Right lobe of liver (tissue), 6 donors: ENCODE measurements around the gene LAMC1. TPM values are rescaled to one million over a fixed set of nuclear protein-coding genes. Genes with fewer than 3 reads are reported as not detected.

Source experiments
- ATAC-seq, 4 donors: fragments of 200-7000 bp; cut with Tn5 transposase; one replicate each; pipeline ENCODE4 v1.9.1; 2020; ENCODE audit warnings: mild to moderate bottlenecking in 4 of 4, moderate library complexity in 4 of 4
- DNase-seq, 3 donors: peaks; one replicate each; pipeline ENCODE4 v3.0.0-alpha.2; 2020
- H3K27ac ChIP-seq, 3 donors: fragments of 200-600 bp; one replicate each; pipeline ENCODE4 v1.8.0; 2022
- H3K27me3 ChIP-seq, 2 donors: fragments of 200-600 bp; one replicate each; pipeline ENCODE4 v1.8.0; 2022
- H3K36me3 ChIP-seq, 4 donors: fragments of 200-600 bp; sonication (generic) in 1 of 4; one replicate each; pipeline versions ENCODE4 v1.5.1 to v1.8.0; 2017 to 2022; ENCODE audit warnings: control low read depth in 1 of 4
- H3K4me1 ChIP-seq, 4 donors: fragments of 200-600 bp; sonication (generic) in 1 of 4; one replicate each; pipeline versions ENCODE4 v1.5.1 to v1.8.0; 2017 to 2022; ENCODE audit warnings: control low read depth in 1 of 4
- H3K4me3 ChIP-seq, 3 donors: fragments of 200-600 bp; one replicate each; pipeline ENCODE4 v1.8.0; 2022
- H3K9me3 ChIP-seq, 4 donors: fragments of 200-600 bp; sonication (generic) in 1 of 4; one replicate each; pipeline versions ENCODE4 v1.5.1 to v1.8.0; 2017 to 2022; ENCODE audit warnings: control low read depth in 1 of 4
- CTCF ChIP-seq, 4 donors: fragments of 200-600 bp in 3 of 4; fragments of 450-650 bp in 1 of 4; IDR thresholded peaks; one replicate each; pipeline versions ENCODE4 v1.5.1 to v1.8.0; 2016 to 2022; ENCODE audit warnings: antibody characterized with exemption in 4 of 4, mild to moderate bottlenecking in 2 of 4
- POLR2A ChIP-seq: fragments of 450-650 bp; IDR thresholded peaks from one replicate; pipeline ENCODE4 v1.6.1; 2017; ENCODE audit warnings: antibody characterized with exemption, mild to moderate bottlenecking
- WGBS: methylation state at CpG from one replicate; pipeline ENCODE4 v1.1.6; 2018; ENCODE audit warnings: low coverage, low lambda C conversion rate; ENCODE audit not compliant: insufficient coverage; ENCODE audit errors: missing lambda C conversion rate; 5-methylcytosine and 5-hydroxymethylcytosine counted together
- intact Hi-C, 2 donors: fragments of 100-400 bp; cut with DNase I; formaldehyde crosslinking; loops; one replicate each; pipeline versions ENCODE4 v1.11.2 to v1.14.1; 2022
- total RNA-seq, 6 experiments: library from RNA; depleted of rRNA in 2 of 6; stranded (reverse); fragments of >200 nt in 2 of 6; fragmentation: NEBNext Ultra II Directional in 3 of 6; extraction: Animal tissue kit (Norgen Biotek cat#: 25700) in 3 of 6; gene quantifications; one replicate each; pipeline versions ENCODE4 v1.1.0 to v1.2.4, GENCODE V29; 2016 to 2023
- donor health status: DM: no; HTN: yes; CAD: no.
- donor health status: DM: no; HTN: no; CAD: no.
- donor health status: DM: no; HTN: no; CAD: no.
- donor health status: DM: no; HTN: yes; CAD: no.
- donor health status: DM: no; HTN: yes; CAD: no.

Gene LAMC1
- total RNA-seq, 6 experiments from 2014 or later: 18.5 to 53.2 (median 28.0) TPM

GRCh38 chr1:183159960-183160359, 136.7 kb downstream of the LAMC1 start:
- Histone ChIP-seq H3K9me3 (no peaks in the 10 kb centered on the region), H3K4me1 (no peaks in the 10 kb centered on the region), H3K27ac (no peak overlapping the region), H3K27me3 (no peaks in the 10 kb centered on the region), H3K4me3 (no peak overlapping the region), H3K36me3 (no peaks in the 10 kb centered on the region)
- TF ChIP-seq CTCF (IDR thresholded peaks at IDR 0.05) (no peak), POLR2A (no peak)
- intact Hi-C loops: no loop called here
- ATAC-seq (peak in 2 of 4 donors; percentile 30 to 36), DNase-seq (no peak)
- 92% methylated on average over 2 of the region's 9 CpGs for WGBS

- DNase-seq: no peak
- Histone ChIP-seq H3K27ac (no peak overlapping the region), H3K4me3 (no peak overlapping the region), H3K27me3 (no peaks in the 10 kb centered on the region), H3K4me1 (no peaks in the 10 kb centered on the region), H3K36me3 (no peaks in the 10 kb centered on the region), H3K9me3 (no peaks in the 10 kb centered on the region)
- intact Hi-C loops: no loop called here
- 37% methylated on average over 2 of the region's 3 CpGs for WGBS
- ATAC-seq: no peak
- TF ChIP-seq POLR2A (no peak), CTCF (IDR thresholded peaks at IDR 0.05) (no peak)
Observed at GRCh38 chr1:183161391-183161790, 138.2 kb downstream of the LAMC1 start.

- Histone ChIP-seq H3K4me3 (no peak overlapping the region), H3K9me3 (no peaks in the 10 kb centered on the region), H3K27me3 (no peaks in the 10 kb centered on the region), H3K27ac (no peak overlapping the region), H3K4me1 (no peaks in the 10 kb centered on the region), H3K36me3 (no peaks in the 10 kb centered on the region)
- 93% methylated on average over 3 of the region's 3 CpGs for WGBS
- intact Hi-C loops: no loop called here
- DNase-seq (no peak), ATAC-seq (no peak)
- TF ChIP-seq CTCF (IDR thresholded peaks at IDR 0.05) (no peak), POLR2A (no peak)
Observed at GRCh38 chr1:183163316-183163715, 140.1 kb downstream of the LAMC1 start.

- TF ChIP-seq POLR2A (no peak), CTCF (IDR thresholded peaks at IDR 0.05) (no peak)
- Histone ChIP-seq H3K4me3 (no peak overlapping the region), H3K36me3 (no peaks in the 10 kb centered on the region), H3K4me1 (no peaks in the 10 kb centered on the region), H3K27me3 (no peaks in the 10 kb centered on the region), H3K9me3 (no peaks in the 10 kb centered on the region), H3K27ac (no peak overlapping the region)
- 50% methylated on average over 1 of the region's 1 CpG for WGBS
- ATAC-seq: no peak
- no peak for DNase-seq
- intact Hi-C loops: no loop called here
Observed at GRCh38 chr1:183164340-183164739, 141.1 kb downstream of the LAMC1 start.

- WGBS: 91% methylated on average over 3 of the region's 4 CpGs
- H3K4me3 ChIP-seq: no peak overlapping the region
- ATAC-seq (no peak), DNase-seq (no peak)
- intact Hi-C loops: no loop called here
- no peak overlapping the region for H3K27ac ChIP-seq
- H3K27me3 ChIP-seq: no peaks in the 10 kb centered on the region
- no peaks in the 10 kb centered on the region for H3K4me1 ChIP-seq
- no peaks in the 10 kb centered on the region for H3K36me3 ChIP-seq
- H3K9me3 ChIP-seq: no peaks in the 10 kb centered on the region
- TF ChIP-seq POLR2A (no peak), CTCF (IDR thresholded peaks at IDR 0.05) (no peak)
Observed at GRCh38 chr1:183164963-183165362, 141.7 kb downstream of the LAMC1 start.
